DND-41 (cell line): ENCODE results near the gene HEATR5B.

Source experiments
- ATAC-seq: fragments of 200-7000 bp; cut with Tn5 transposase; 3 replicates; pipeline ENCODE4 v1.9.1; 2021; ENCODE audit warnings: low read depth; ENCODE audit not compliant: insufficient read depth
- DNase-seq: peaks from one replicate; pipeline ENCODE4 v3.0.0-alpha.2; 2020
- H2AFZ ChIP-seq: 2 replicates; pipeline ENCODE4 v1.6.0; 2012; ENCODE audit warnings: low read depth, low read length
- H3K27ac ChIP-seq: 2 replicates; pipeline ENCODE4 v1.5.1; 2012; ENCODE audit warnings: low read length, inconsistent platforms
- H3K27me3 ChIP-seq: fragments of 200-600 bp; sonication (generic); 2 replicates; pipeline ENCODE4 v1.6.0; 2012; ENCODE audit warnings: low read length, mild to moderate bottlenecking, inconsistent platforms; ENCODE audit not compliant: insufficient read depth, poor library complexity
- H3K36me3 ChIP-seq: 2 replicates; pipeline ENCODE4 v1.5.1; 2012; ENCODE audit warnings: low read length, inconsistent platforms; ENCODE audit not compliant: insufficient read depth
- H3K4me1 ChIP-seq: 2 replicates; pipeline ENCODE4 v1.5.1; 2012; ENCODE audit warnings: mild to moderate bottlenecking, low read length; ENCODE audit not compliant: insufficient read depth
- H3K4me2 ChIP-seq: 2 replicates; pipeline ENCODE4 v1.6.0; 2012; ENCODE audit warnings: mild to moderate bottlenecking, moderate library complexity, low read length, inconsistent platforms; ENCODE audit not compliant: insufficient read depth
- H3K4me3 ChIP-seq, 2 experiments: fragments of 200-600 bp in 1 of 2; shearing (Covaris generic) in 1 of 2; 2 replicates each; pipeline ENCODE4 v1.5.1; 2012 to 2016; ENCODE audit warnings: inconsistent platforms in 2 of 2, low read length in 2 of 2, mild to moderate bottlenecking in 2 of 2, low read depth in 1 of 2, moderate library complexity in 1 of 2
- H3K79me2 ChIP-seq: 2 replicates; pipeline ENCODE4 v1.6.0; 2012; ENCODE audit warnings: low read length, inconsistent platforms; ENCODE audit not compliant: insufficient read depth
- H3K9ac ChIP-seq: 2 replicates; pipeline ENCODE4 v1.6.0; 2012; ENCODE audit warnings: low read depth, mild to moderate bottlenecking, inconsistent platforms, low read length, moderate library complexity
- H3K9me3 ChIP-seq: 2 replicates; pipeline ENCODE4 v1.5.1; 2012; ENCODE audit warnings: low read length, moderate library complexity, mild to moderate bottlenecking, inconsistent platforms; ENCODE audit not compliant: insufficient read depth, severe bottlenecking
- H4K20me1 ChIP-seq: 2 replicates; pipeline ENCODE4 v1.6.0; 2012; ENCODE audit warnings: low read length; ENCODE audit not compliant: insufficient read depth
- EZH2 ChIP-seq: IDR thresholded peaks from 3 replicates; pipeline ENCODE4 v1.6.1; 2012; ENCODE audit warnings: borderline replicate concordance, low read depth, mild to moderate bottlenecking, moderate library complexity, low read length, inconsistent platforms; ENCODE audit not compliant: severe bottlenecking
- TF ChIP-seq, protein P1 (sequence below): IDR thresholded peaks from 2 replicates; pipeline ENCODE4 v1.5.1; 2012; ENCODE audit warnings: borderline replicate concordance, low read length, moderate library complexity, mild to moderate bottlenecking; ENCODE audit not compliant: poor library complexity, severe bottlenecking; ENCODE audit errors: extremely low read depth

The HEATR5B gene

DNA sequence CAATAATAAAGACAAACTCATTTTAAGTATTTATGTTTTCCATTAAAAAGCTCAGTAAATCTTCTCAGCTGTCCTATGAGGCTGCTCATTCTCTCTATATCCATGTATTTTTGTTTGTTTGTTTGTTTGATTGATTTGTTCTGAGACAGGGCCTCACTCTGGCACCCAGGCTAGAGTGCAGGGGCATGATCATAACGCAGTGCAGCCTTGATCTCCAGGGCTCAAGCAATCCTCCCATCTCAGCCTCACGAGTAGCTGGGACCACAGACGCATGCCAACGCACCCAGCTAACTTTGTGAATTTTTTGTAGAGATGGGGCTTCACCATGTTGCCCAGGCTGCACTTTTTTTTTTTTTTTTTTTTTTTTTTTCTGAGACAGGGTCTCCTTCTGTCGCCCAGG, 123.4 kb downstream of the HEATR5B start:
- DNase-seq (no peak), ATAC-seq (no peak)
- H3K27me3 ChIP-seq, result no peaks in the 10 kb centered on the region
- no peaks in the 10 kb centered on the region for H3K9me3 ChIP-seq
- no peak overlapping the region for H3K4me3 ChIP-seq
- H3K27ac ChIP-seq, result no peak overlapping the region
- no peak overlapping the region for H3K9ac ChIP-seq
- H4K20me1 ChIP-seq, result peaks cover 11% of the 10 kb centered on the region; the same call in 1 of the 2 replicates
- peaks cover 88% of the 10 kb centered on the region for H3K79me2 ChIP-seq
- TF ChIP-seq EZH2, result no peak
- H3K36me3 ChIP-seq, result no peaks in the 10 kb centered on the region; the same call in 1 of the 2 replicates
- H3K4me1 ChIP-seq, result peaks cover 16% of the 10 kb centered on the region
- H3K4me2 ChIP-seq, result no peak overlapping the region
- no peak overlapping the region for H2AFZ ChIP-seq

GRCh38 chr2:36960005-36960675, 124.0 kb downstream of the HEATR5B start:
- Histone ChIP-seq H3K36me3 (no peaks in the 10 kb centered on the region; the same call in 1 of the 2 replicates), H3K9me3 (no peaks in the 10 kb centered on the region), H3K79me2 (peaks cover 88% of the 10 kb centered on the region), H3K27ac (no peak overlapping the region), H3K4me3 (no peak overlapping the region), H3K9ac (no peak overlapping the region), H3K4me1 (peaks cover 9% of the 10 kb centered on the region), H4K20me1 (peaks cover 15% of the 10 kb centered on the region; the same call in 1 of the 2 replicates), H2AFZ (no peak overlapping the region), H3K4me2 (no peak overlapping the region), H3K27me3 (no peaks in the 10 kb centered on the region)
- no peak for DNase-seq
- TF ChIP-seq, protein P1, sequence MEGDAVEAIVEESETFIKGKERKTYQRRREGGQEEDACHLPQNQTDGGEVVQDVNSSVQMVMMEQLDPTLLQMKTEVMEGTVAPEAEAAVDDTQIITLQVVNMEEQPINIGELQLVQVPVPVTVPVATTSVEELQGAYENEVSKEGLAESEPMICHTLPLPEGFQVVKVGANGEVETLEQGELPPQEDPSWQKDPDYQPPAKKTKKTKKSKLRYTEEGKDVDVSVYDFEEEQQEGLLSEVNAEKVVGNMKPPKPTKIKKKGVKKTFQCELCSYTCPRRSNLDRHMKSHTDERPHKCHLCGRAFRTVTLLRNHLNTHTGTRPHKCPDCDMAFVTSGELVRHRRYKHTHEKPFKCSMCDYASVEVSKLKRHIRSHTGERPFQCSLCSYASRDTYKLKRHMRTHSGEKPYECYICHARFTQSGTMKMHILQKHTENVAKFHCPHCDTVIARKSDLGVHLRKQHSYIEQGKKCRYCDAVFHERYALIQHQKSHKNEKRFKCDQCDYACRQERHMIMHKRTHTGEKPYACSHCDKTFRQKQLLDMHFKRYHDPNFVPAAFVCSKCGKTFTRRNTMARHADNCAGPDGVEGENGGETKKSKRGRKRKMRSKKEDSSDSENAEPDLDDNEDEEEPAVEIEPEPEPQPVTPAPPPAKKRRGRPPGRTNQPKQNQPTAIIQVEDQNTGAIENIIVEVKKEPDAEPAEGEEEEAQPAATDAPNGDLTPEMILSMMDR, result no peak
- TF ChIP-seq EZH2, result no peak
- no peak for ATAC-seq

- no peaks in the 10 kb centered on the region for H3K4me1 ChIP-seq
Measured at GRCh38 chr2:36954977-36955607, 129.1 kb downstream of the HEATR5B start.

DNA sequence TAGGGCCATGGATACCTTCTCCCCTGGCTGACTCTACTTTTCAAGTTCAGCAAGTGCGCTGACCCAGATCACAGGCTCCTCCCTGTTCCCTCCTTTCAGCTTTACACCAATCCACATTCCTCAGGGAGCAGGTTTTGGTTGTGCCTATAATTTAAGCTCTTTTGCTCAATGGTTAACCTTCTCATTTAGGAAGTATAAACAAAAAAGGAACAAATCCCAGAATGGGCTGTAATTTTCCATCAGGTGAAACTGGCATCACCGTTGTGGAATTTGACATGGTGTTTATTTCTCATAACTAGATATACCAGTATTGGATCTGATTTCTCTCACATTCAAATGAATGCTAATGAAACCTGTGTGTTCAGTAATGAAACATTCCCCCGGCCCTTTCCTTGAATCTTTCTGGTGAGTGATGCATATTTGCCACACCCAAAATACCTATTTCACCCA, 131.4 kb downstream of the HEATR5B start:
- peaks cover 76% of the 10 kb centered on the region for H3K79me2 ChIP-seq
- ATAC-seq, result no peak
- H3K9ac ChIP-seq, result no peak overlapping the region
- no peak overlapping the region for H3K4me2 ChIP-seq
- no peak for DNase-seq
- H3K27me3 ChIP-seq, result no peaks in the 10 kb centered on the region
- no peak overlapping the region for H3K4me3 ChIP-seq
- H3K27ac ChIP-seq, result no peak overlapping the region
- TF ChIP-seq EZH2, result no peak
- TF ChIP-seq, protein P1, result no peak
- peaks cover 8% of the 10 kb centered on the region for H3K36me3 ChIP-seq
- no peaks in the 10 kb centered on the region for H3K4me1 ChIP-seq
- no peaks in the 10 kb centered on the region for H3K9me3 ChIP-seq
- H4K20me1 ChIP-seq, result peaks cover 32% of the 10 kb centered on the region; the same call in 1 of the 2 replicates
- H2AFZ ChIP-seq, result no peak overlapping the region

More at GRCh38 chr2:36954977-36955607, 129.1 kb downstream of the HEATR5B start:
- Histone ChIP-seq H2AFZ (no peak overlapping the region), H3K36me3 (peaks cover 8% of the 10 kb centered on the region), H3K27ac (no peak overlapping the region), H3K79me2 (peaks cover 78% of the 10 kb centered on the region), H3K9ac (no peak overlapping the region), H4K20me1 (peaks cover 32% of the 10 kb centered on the region; the same call in 1 of the 2 replicates), H3K4me3 (no peak overlapping the region), H3K9me3 (no peaks in the 10 kb centered on the region), H3K4me2 (no peak overlapping the region), H3K27me3 (no peaks in the 10 kb centered on the region)
- DNase-seq (no peak), ATAC-seq (no peak)
- TF ChIP-seq, protein P1, result no peak
- no peak for TF ChIP-seq EZH2
